ENCODE data around the gene WDR17. TPM values are rescaled to one million over a fixed set of nuclear protein-coding genes. Genes with fewer than 3 reads are reported as not detected.

WDR17 gene
- total and polyA plus RNA-seq, 4 donors: 0.81 to 7.5 (median 3.1) TPM

- WGBS, 2 donors: 1% methylated on average over 40 to 45 of the region's 45 CpGs
Observed at GRCh38 chr4:176195184-176195978, 129.7 kb downstream of the WDR17 start, which contains the start of gene SPATA4. SPATA4 (minus strand) TSS chr4:176195585; CDS start chr4:176195562, 23 bp downstream.

GRCh38 chr4:176198316-176198903 lies 132.8 kb downstream of the WDR17 start:
- Histone ChIP-seq H3K27ac (ENCODE audit: low read depth in 1 of 2, low read length in 1 of 2) (peak overlapping the region in 1 of 2 donors; percentile 15), H3K4me3 (no peak overlapping the region), H3K36me3 (ENCODE audit: control insufficient read depth in 4 of 4, insufficient read depth in 4 of 4, low read length in 4 of 4) (no peaks in the 10 kb centered on the region), H3K4me1 (ENCODE audit: control insufficient read depth in 5 of 5, insufficient read depth in 5 of 5, low read length in 5 of 5) (peaks cover 0 to 5% (median 0%) of the 10 kb centered on the region in 5 donors), H3K9me3 (ENCODE audit: control insufficient read depth in 4 of 4, insufficient read depth in 3 of 4, low read length in 3 of 4) (peaks cover 0 to 2% (median 0%) of the 10 kb centered on the region in 4 donors), H3K27me3 (ENCODE audit: control insufficient read depth in 3 of 3, insufficient read depth in 3 of 3, low read length in 2 of 3) (no peaks in the 10 kb centered on the region), H3K9ac (ENCODE audit: insufficient read depth in 1 of 2, low read length in 2 of 2) (no peak overlapping the region)
- DNase-seq: no peak
- TF ChIP-seq CTCF (IDR thresholded peaks at IDR 0.05; ENCODE audit: control extremely low read depth, extremely low read depth): no peak
- ATAC-seq (ENCODE audit: insufficient read depth, low FRiP score): no peak
- WGBS, 2 donors: 68 to 83% methylated on average over 8 of the region's 8 CpGs

More at GRCh38 chr4:176195184-176195978, 129.7 kb downstream of the WDR17 start, which contains the start of gene SPATA4:
- H3K27me3 ChIP-seq (ENCODE audit: control insufficient read depth in 3 of 3, insufficient read depth in 3 of 3, low read length in 2 of 3): peaks cover 0 to 2% (median 0%) of the 10 kb centered on the region in 3 donors
- H3K4me1 ChIP-seq (ENCODE audit: control insufficient read depth in 5 of 5, insufficient read depth in 5 of 5, low read length in 5 of 5): peaks cover 0 to 5% (median 0%) of the 10 kb centered on the region in 5 donors
- H3K9ac ChIP-seq (ENCODE audit: insufficient read depth in 1 of 2, low read length in 2 of 2): peak within 1 kb of the TSS in 1 of 2 donors; percentile 85
- H3K4me3 ChIP-seq: peak within 1 kb of the TSS; percentile 51
- peak; percentile 99 for ATAC-seq (ENCODE audit: insufficient read depth, low FRiP score)
- peaks cover 0 to 2% (median 0%) of the 10 kb centered on the region in 4 donors for H3K9me3 ChIP-seq (ENCODE audit: control insufficient read depth in 4 of 4, insufficient read depth in 3 of 4, low read length in 3 of 4)
- H3K27ac ChIP-seq (ENCODE audit: low read depth in 1 of 2, low read length in 1 of 2): peak within 1 kb of the TSS; percentile 74 to 79
- no peaks in the 10 kb centered on the region for H3K36me3 ChIP-seq (ENCODE audit: control insufficient read depth in 4 of 4, insufficient read depth in 4 of 4, low read length in 4 of 4)
- DNase-seq: peak; percentile 94 to 97 (median 94)
- no peak for TF ChIP-seq CTCF (IDR thresholded peaks at IDR 0.05; ENCODE audit: control extremely low read depth, extremely low read depth)

- H3K9ac ChIP-seq (ENCODE audit: insufficient read depth in 1 of 2, low read length in 2 of 2): no peak overlapping the region
- H3K27ac ChIP-seq (ENCODE audit: low read depth in 1 of 2, low read length in 1 of 2): no peak overlapping the region
- no peaks in the 10 kb centered on the region for H3K4me1 ChIP-seq (ENCODE audit: control insufficient read depth in 5 of 5, insufficient read depth in 5 of 5, low read length in 5 of 5)
- DNase-seq (no peak), ATAC-seq (ENCODE audit: insufficient read depth, low FRiP score) (no peak)
- TF ChIP-seq CTCF (IDR thresholded peaks at IDR 0.05; ENCODE audit: control extremely low read depth, extremely low read depth): no peak
- 62 to 63% methylated on average over 4 of the region's 4 CpGs for WGBS, 2 donors
- H3K4me3 ChIP-seq: no peak overlapping the region
- no peaks in the 10 kb centered on the region for H3K27me3 ChIP-seq (ENCODE audit: control insufficient read depth in 3 of 3, insufficient read depth in 3 of 3, low read length in 2 of 3)
- H3K9me3 ChIP-seq (ENCODE audit: control insufficient read depth in 4 of 4, insufficient read depth in 3 of 4, low read length in 3 of 4): peaks cover 0 to 1% (median 0%) of the 10 kb centered on the region in 4 donors
- H3K36me3 ChIP-seq (ENCODE audit: control insufficient read depth in 4 of 4, insufficient read depth in 4 of 4, low read length in 4 of 4): no peaks in the 10 kb centered on the region
Observed at GRCh38 chr4:176205299-176205698, 139.7 kb downstream of the WDR17 start.

Measured in lung (tissue), 12 donors.